ENCODE measurements around the gene NEDD8.

DNA sequence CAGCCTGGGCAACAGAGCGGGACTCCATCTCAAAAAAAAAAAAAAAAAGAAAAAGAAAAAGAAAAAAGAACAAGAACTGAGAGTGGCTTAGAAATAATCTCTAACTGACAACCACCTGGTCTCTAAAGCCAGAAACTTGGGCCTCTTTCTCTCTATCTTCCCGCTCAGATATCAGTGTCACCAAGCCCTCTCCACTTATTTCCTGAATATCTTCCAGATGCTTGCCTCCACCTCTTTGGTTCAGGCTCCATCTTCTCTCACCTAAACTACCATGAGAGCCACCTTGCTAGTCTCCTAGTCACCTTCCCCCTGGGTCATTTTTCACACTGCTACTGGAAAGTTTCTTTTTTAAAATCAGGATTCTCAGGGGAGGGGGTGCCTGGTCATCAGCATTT lies 35.1 kb downstream of the NEDD8 start:
- no peak for TF ChIP-seq POLR2A (IDR thresholded peaks at IDR 0.05)
- TF ChIP-seq, protein P1, sequence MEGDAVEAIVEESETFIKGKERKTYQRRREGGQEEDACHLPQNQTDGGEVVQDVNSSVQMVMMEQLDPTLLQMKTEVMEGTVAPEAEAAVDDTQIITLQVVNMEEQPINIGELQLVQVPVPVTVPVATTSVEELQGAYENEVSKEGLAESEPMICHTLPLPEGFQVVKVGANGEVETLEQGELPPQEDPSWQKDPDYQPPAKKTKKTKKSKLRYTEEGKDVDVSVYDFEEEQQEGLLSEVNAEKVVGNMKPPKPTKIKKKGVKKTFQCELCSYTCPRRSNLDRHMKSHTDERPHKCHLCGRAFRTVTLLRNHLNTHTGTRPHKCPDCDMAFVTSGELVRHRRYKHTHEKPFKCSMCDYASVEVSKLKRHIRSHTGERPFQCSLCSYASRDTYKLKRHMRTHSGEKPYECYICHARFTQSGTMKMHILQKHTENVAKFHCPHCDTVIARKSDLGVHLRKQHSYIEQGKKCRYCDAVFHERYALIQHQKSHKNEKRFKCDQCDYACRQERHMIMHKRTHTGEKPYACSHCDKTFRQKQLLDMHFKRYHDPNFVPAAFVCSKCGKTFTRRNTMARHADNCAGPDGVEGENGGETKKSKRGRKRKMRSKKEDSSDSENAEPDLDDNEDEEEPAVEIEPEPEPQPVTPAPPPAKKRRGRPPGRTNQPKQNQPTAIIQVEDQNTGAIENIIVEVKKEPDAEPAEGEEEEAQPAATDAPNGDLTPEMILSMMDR (IDR thresholded peaks at IDR 0.05) = no peak
